HT-29 (cell line): ENCODE results near the gene MAFG. TPM values are rescaled to one million over a fixed set of nuclear protein-coding genes. Genes with fewer than 3 reads are reported as not detected.

Experiments
- DNase-seq: peaks from one replicate; pipeline ENCODE4 v3.0.0-alpha.2; 2015; ENCODE audit warnings: low spot score
- total RNA-seq: library from RNA; depleted of rRNA; stranded (reverse); fragments of >200 nt; shearing (Covaris generic); gene quantifications from 2 replicates; pipeline ENCODE4 v1.2.3, GENCODE V29; 2014

Gene MAFG
- total RNA-seq, 1 experiment from 2014 or later: 45.5 TPM

- DNase-seq: no peak
Observed at GRCh38 chr17:81898029-81898866, 29.3 kb downstream of the MAFG start.

GRCh38 chr17:81895400-81895799, 32.1 kb downstream of the MAFG start:
- DNase-seq: no peak

- DNase-seq: no peak
Observed at GRCh38 chr17:81891303-81891552, 36.3 kb downstream of the MAFG start.

GRCh38 chr17:81890447-81891302, 36.9 kb downstream of the MAFG start:
- no peak for DNase-seq

- DNase-seq: no peak
Observed at GRCh38 chr17:81889602-81890001, 37.9 kb downstream of the MAFG start.

GRCh38 chr17:81888988-81889595, 38.4 kb downstream of the MAFG start:
- no peak for DNase-seq

- DNase-seq: no peak
Observed at GRCh38 chr17:81888105-81888987, 39.2 kb downstream of the MAFG start.

- DNase-seq: peak; percentile 38
Observed at GRCh38 chr17:81885869-81886548, 41.5 kb downstream of the MAFG start.

GRCh38 chr17:81885454-81885853, 42.1 kb downstream of the MAFG start:
- DNase-seq: no peak

GRCh38 chr17:81884968-81885367, 42.6 kb downstream of the MAFG start:
- no peak for DNase-seq

- DNase-seq: no peak
Observed at GRCh38 chr17:81884520-81884919, 43.0 kb downstream of the MAFG start.

- DNase-seq: no peak
Observed at GRCh38 chr17:81879121-81879520, 48.4 kb downstream of the MAFG start.

- no peak for DNase-seq
Observed at GRCh38 chr17:81878294-81878693, 49.2 kb downstream of the MAFG start.

- no peak for DNase-seq
Observed at GRCh38 chr17:81877569-81877968, 50.0 kb downstream of the MAFG start.

- peak; percentile 86 for DNase-seq
Observed at GRCh38 chr17:81871387-81872230, 55.9 kb downstream of the MAFG start.

GRCh38 chr17:81870981-81871386, 56.6 kb downstream of the MAFG start, which contains the start of gene ARHGDIA:
ARHGDIA (minus strand) TSS chr17:81871337; CDS start chr17:81869930, 1,407 bp downstream.
- DNase-seq: no peak

GRCh38 chr17:81870131-81870980, 57.2 kb downstream of the MAFG start:
- peak; percentile 58 for DNase-seq

GRCh38 chr17:81869221-81870130, 58.1 kb downstream of the MAFG start:
- DNase-seq: peak; percentile 57
